C4-2B (cell line): Measurements from ENCODE around the gene KRT76.

Experiments
- CTCF ChIP-seq: fragments of 450-650 bp; conservative IDR thresholded peaks from 2 replicates; pipeline ENCODE4 v1.5.1; 2017; ENCODE audit warnings: mild to moderate bottlenecking
- ZFX ChIP-seq: fragments of 450-650 bp; IDR thresholded peaks from 2 replicates; pipeline ENCODE4 v1.6.1; 2017

GRCh38 chr12:52815676-52816588, 38.8 kb upstream of the KRT76 start:
- no peak for TF ChIP-seq CTCF
- no peak for TF ChIP-seq ZFX
